Endothelial cell of hepatic sinusoid (primary cell): ENCODE measurements around the gene GAST.
"Not testable (repeated sequence)": the region's sequence is repeated elsewhere in the genome, so short reads cannot be mapped to it uniquely, and the experiment has no call there.

ENCODE experiments used
- in situ Hi-C: cut with HindIII; loops from 2 replicates; pipeline ENCODE4 v1.10.0; 2017; ENCODE audit warnings: low sequenced_read_pairs

Gene GAST

DNA sequence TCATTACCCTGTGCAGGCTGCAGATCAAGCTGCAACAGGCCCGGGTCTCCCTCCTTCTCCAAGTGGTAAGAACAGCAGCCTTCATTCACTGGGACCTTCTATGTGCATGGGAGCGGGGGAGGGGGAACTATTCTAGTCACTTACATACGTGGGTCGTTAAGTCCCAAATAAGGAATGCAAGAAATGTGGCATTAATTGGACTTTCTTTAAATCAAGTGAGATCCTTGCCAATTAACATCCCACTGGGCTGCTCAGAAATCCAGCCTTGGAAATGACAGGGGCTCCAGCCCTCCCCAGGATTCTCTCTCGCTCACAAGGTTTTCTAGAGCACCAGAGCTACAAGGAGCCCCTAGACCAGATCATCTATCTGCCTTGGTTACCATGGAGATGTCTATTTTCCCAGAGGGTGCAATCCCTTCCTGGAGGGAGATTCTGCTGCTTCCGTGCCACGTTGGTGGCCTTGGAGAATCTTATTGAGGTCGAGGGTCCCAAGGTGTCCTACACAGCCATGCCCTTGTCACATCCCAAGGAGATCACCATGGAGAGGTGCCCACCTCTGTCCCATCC lies 28.6 kb upstream of the GAST start:
- in situ Hi-C loops = no loop called here

GRCh38 chr17:41684035-41684434 lies 28.1 kb upstream of the GAST start:
- in situ Hi-C loops = no loop called here

- in situ Hi-C loops = not testable (repeated sequence)
Measured at GRCh38 chr17:41685753-41686152, 26.4 kb upstream of the GAST start.

DNA sequence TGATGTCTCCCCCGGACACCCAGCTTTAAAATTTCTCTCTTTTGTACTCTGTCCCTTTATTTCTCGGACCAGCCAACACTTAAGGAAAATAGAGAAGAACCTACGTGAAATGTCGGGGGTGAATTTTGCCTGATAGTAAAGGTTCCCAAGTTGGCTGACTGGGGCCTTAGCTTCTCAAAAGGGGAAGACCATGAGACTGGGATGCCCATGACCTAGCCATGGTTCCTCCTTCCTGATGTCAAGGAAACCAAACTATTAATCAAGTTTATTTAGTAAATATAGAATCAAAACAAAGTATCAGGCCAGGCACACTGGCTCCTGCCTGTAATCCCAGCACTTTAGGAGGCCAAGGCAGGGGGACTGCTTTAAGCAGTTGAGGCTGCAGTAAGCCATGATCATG lies 25.9 kb upstream of the GAST start:
- in situ Hi-C loops = no loop called here

GRCh38 chr17:41687828-41688640 lies 24.1 kb upstream of the GAST start:
- in situ Hi-C loops = no loop called here

DNA sequence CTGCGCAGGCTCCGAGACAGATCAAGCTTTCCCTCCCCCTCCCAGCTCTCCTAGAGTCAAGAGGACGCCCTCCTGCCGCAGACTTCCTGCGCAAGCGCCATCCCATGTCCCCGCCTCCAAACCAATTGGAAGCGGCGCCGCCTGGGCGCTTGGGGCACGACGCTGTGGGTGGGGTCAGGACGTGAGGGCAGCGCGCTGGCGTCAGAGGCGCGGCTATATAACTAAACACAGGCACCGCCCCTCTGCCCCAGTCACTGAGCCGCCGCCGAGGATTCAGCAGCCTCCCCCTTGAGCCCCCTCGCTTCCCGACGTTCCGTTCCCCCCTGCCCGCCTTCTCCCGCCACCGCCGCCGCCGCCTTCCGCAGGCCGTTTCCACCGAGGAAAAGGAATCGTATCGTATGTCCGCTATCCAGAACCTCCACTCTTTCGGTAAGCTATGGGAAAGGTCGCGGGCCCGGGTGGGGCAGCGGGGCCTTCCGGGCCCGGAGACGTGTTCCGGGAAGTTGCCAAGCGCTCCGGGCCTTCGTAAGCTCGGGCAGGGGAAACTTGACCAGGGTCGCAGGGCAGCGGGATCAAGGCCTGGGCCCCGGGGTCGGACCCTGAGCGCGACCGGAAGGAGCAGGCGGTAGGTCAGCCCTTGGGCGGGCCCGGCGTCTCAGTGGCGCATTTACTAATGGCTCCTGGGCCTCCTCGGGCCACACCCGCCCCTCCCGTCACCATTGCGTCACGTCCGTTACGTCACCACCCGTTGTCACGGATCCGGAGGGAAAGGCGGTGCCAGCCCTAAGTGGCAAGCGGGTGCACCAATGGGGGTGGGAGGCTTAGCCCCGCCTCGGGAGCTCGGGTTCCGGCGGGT lies 23.3 kb upstream of the GAST start, which contains the start of gene EIF1:
TSS of gene EIF1 (plus strand) at position 245 of the 856 bp plus-strand sequence. CDS start at position 399, 154 bp downstream.
- in situ Hi-C loops = no loop called here

GRCh38 chr17:41689497-41690299 lies 22.4 kb upstream of the GAST start:
- in situ Hi-C loops = no loop called here

DNA sequence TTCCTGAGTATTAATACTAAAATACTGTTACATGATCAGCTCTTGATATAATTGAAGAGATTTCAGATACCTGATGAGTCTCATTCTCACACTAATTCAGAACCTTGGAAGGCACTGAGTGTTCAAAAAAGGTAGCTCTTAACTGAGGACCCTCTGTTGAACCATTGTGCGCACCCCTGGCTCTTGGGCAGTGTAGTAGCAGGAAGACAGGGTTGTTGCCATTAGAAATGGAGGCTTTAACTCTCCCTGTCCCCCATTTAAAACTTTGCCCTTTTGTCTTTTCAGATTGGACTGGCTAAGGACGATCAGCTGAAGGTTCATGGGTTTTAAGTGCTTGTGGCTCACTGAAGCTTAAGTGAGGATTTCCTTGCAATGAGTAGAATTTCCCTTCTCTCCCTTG lies 21.6 kb upstream of the GAST start:
- in situ Hi-C loops = no loop called here

DNA sequence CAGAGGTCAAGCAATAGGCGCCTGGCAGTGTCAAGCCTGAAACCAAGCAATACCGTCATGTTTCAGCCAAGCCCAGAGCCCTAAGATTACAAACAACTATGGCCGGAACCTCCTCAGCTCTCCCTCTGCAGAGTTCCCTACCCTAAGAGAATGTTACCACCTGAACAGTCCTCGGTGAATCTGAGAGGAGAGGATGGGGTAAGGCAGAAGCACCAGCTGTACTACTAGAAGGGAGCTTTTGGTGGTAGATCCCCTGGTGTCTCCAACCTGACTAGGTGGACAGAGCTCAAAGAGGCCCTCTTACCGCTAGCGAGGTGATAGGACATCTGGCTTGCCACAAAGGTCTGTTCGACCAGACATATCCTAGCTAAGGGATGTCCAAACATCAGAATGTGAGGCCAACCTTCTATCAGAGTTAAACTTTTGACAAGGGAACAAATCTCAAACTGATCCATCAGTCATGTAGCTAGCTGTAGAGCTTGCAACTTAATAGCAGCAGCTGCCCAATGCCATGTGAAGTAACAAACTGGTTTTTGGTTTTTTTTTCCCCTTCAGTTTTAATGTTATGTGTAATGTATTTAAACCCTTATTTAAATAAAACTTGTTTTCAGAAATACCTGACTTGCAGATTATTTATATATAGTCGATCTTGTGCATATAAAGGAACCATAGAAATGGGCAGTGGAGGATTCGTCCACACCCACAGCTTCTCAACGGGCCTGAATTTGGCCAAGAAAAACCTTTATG lies 20.9 kb upstream of the GAST start:
- in situ Hi-C loops = no loop called here

DNA sequence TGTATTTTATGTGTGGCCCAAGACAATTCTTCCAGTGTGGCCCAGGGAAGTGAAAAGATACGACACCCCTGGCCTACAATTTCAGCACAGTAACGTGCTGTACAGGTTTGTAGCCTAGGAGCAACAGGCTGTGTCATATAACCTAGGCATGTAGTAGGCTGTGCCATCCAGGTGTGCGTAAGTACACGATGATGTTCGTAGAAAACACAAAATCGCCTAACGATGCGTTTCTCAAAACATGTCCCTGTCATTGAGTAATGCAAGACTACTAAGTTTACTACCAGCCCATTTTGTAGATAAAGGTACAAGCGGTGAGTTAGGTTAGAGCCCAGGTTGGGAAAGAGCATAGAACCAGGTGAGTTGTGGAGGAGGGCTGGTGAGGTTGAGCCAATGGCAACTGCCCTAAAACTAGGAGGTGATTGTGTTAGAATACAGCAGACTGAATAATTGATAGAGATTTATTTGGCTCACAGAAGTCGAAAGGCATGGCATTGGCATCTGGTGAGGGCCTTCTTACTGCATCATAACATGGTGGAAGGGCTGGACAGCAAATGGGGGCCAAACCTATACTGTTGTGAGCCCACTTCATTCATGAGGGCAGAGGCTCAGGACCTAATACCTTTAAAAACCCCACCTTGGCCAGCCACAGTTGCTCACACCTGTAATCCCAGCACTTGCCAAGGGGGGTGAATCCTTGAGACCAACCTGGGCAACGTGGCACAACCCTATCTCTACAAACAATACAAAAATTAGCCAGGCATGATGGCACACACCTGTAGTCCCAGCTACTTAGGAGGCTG lies 19.2 kb upstream of the GAST start:
- in situ Hi-C loops = no loop called here

DNA sequence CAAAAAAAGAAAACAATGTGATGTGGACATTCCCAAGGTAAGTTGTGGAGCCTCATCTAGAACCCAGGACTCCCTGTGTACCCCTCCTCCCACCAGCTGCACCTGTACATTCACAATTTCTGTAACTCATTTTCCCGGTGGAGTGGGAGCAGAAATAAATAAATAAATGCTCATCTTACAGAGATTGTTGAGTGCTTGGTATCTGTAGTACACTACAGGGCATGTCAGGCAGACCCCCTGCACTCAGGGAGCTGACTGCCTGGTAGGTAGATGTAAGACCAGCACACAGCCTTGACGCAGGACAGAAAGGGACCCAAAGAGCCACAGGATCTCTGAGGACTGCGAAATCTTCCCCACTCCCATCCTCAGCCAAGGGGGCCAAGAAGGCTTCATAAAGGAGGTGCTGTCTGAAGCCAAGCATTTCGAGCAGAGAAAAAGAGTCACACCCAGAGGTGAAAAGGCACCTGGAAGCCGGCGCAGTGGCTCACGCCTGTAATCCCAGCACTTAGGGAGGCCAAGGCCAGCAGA lies 16.9 kb upstream of the GAST start:
- in situ Hi-C loops = no loop called here

GRCh38 chr17:41695954-41696757 lies 16.0 kb upstream of the GAST start:
- in situ Hi-C loops = no loop called here

GRCh38 chr17:41697122-41697962 lies 14.8 kb upstream of the GAST start:
- in situ Hi-C loops = no loop called here

DNA sequence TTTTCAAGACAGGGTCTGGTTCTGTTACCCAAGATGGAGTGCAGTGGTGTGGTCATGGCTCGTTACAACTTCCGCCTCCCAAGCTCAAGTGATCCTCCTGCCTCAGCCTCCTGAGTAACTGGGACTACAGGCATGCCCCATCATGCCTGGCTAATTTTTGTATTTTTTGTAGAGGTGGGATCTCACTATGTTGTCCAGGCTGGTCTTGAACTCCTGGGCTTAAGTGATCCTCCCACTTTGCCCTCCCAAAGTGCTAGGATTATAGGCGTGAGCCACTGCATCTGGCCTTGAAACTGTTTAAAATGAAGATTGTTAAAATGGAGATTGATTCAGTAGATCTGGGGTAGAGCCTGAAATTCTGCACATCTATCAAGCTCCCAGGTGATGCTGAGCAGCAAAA lies 11.3 kb upstream of the GAST start:
- in situ Hi-C loops = not testable (repeated sequence)

- in situ Hi-C loops = no loop called here
Measured at GRCh38 chr17:41702712-41703111, 9.4 kb upstream of the GAST start.

DNA sequence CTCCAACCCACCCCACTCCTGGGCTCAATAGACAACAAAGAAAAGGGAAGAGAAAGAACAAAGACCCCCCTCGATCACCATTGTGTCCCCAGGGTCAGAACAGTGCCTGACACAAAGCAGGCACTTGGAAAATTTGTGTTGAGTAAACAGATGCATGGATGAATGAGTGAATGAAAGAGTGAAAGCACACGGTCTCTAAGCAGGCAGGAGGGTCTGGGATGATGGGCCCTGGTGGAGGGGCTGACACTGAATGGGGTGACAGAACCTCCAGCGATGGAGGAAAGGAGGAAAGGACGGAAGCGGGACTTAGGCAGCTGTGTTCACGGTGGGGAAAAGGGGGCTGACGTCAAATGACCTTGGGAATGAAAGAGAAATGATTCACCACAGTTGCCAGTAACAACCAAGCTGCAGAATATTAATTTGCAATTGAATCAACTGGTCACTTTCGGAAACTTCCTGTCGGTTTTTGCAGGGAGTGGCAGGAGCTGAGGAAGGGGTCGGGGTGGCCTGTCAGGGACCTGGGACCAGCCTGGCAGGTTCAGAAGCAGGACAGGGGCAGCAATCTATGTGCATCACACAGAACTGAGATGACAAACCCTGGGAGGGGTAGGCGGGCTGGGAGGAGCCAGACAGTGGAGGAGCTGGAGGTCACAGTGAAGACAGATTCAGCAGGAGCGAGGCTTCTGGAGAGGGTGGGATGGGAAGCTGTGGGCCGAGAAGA lies 6.7 kb upstream of the GAST start:
- in situ Hi-C loops = loop anchor here (5.0 kb wide), 1 partner anchor 37 kb away; no protein-coding TSS in a partner anchor
